GM18868 (cell line): Measurements from ENCODE around the gene FCGR2B.
A peak's percentile ranks its signal among the peaks of the same experiment; 100 is the strongest.
"Not testable (repeated sequence)": the region's sequence is repeated elsewhere in the genome, so short reads cannot be mapped to it uniquely, and the experiment has no call there.

Experiments used
- ATAC-seq: cut with Tn5 transposase; IDR thresholded peaks from one replicate; pipeline ENCODE4 v1.9.1; 2021; ENCODE audit warnings: mild to moderate bottlenecking, moderate library complexity; ENCODE audit not compliant: unreplicated experiment

The FCGR2B gene

GRCh38 chr1:161702250-161702649 lies 39.3 kb downstream of the FCGR2B start:
- no peak for ATAC-seq

- no peak for ATAC-seq
Measured at GRCh38 chr1:161705537-161705936, 42.6 kb downstream of the FCGR2B start.

- no peak for ATAC-seq
Measured at GRCh38 chr1:161706113-161706481, 43.2 kb downstream of the FCGR2B start.

GRCh38 chr1:161706482-161707347 lies 43.8 kb downstream of the FCGR2B start, which contains the start of gene FCRLA:
FCRLA (plus strand) TSS chr1:161707229; CDS start chr1:161707265, 36 bp downstream.
- ATAC-seq = peak; percentile 74

GRCh38 chr1:161707503-161707902 lies 44.6 kb downstream of the FCGR2B start:
- no peak for ATAC-seq

GRCh38 chr1:161709373-161709772 lies 46.4 kb downstream of the FCGR2B start:
- ATAC-seq = no peak

- no peak for ATAC-seq
Measured at GRCh38 chr1:161710560-161710959, 47.6 kb downstream of the FCGR2B start.

- ATAC-seq = peak; percentile 66
Measured at GRCh38 chr1:161718559-161719324, 55.8 kb downstream of the FCGR2B start.

GRCh38 chr1:161719325-161719611 lies 56.3 kb downstream of the FCGR2B start:
- peak; percentile 53 for ATAC-seq

GRCh38 chr1:161720422-161720821 lies 57.5 kb downstream of the FCGR2B start:
- ATAC-seq = no peak

- no peak for ATAC-seq
Measured at GRCh38 chr1:161720956-161721737, 58.2 kb downstream of the FCGR2B start, which contains the start of gene FCRLB. FCRLB (plus strand) TSS chr1:161721544; CDS start chr1:161722673, 1,129 bp downstream.

GRCh38 chr1:161721738-161722343 lies 58.9 kb downstream of the FCGR2B start:
- no peak for ATAC-seq

GRCh38 chr1:161722406-161722805 lies 59.5 kb downstream of the FCGR2B start:
- ATAC-seq = no peak

GRCh38 chr1:161723459-161724141 lies 60.7 kb downstream of the FCGR2B start:
- ATAC-seq = no peak

- ATAC-seq = not testable (repeated sequence)
Measured at GRCh38 chr1:161725258-161725907, 62.4 kb downstream of the FCGR2B start.

GRCh38 chr1:161725908-161726472 lies 63.0 kb downstream of the FCGR2B start:
- ATAC-seq = peak; percentile 20

- peak; percentile 41 for ATAC-seq
Measured at GRCh38 chr1:161726473-161727255, 63.7 kb downstream of the FCGR2B start.

- ATAC-seq = peak; percentile 11
Measured at GRCh38 chr1:161727256-161727924, 64.4 kb downstream of the FCGR2B start.
